HG03097 (cell line): Measurements from ENCODE around the gene GCDH.
"Not testable (repeated sequence)": the region's sequence is repeated elsewhere in the genome, so short reads cannot be mapped to it uniquely, and the experiment has no call there.

Experiments
- ATAC-seq: cut with Tn5 transposase; IDR thresholded peaks from one replicate; pipeline ENCODE4 v1.9.1; 2021; ENCODE audit not compliant: unreplicated experiment, low FRiP score

The GCDH gene

GRCh38 chr19:12872255-12872654 lies 18.7 kb upstream of the GCDH start:
- no peak for ATAC-seq

- no peak for ATAC-seq
Measured at GRCh38 chr19:12872941-12873890, 17.7 kb upstream of the GCDH start.

GRCh38 chr19:12873891-12874745 lies 16.8 kb upstream of the GCDH start:
- no peak for ATAC-seq

- no peak for ATAC-seq
Measured at GRCh38 chr19:12875086-12875485, 15.9 kb upstream of the GCDH start.

GRCh38 chr19:12880551-12881171 lies 10.3 kb upstream of the GCDH start:
- peak; percentile 9 for ATAC-seq

- peak; percentile 75 for ATAC-seq
Measured at GRCh38 chr19:12881172-12881808, 9.7 kb upstream of the GCDH start, which contains the start of gene DNASE2. DNASE2 (minus strand) TSS chr19:12881449; CDS start chr19:12881375, 74 bp downstream.

- no peak for ATAC-seq
Measured at GRCh38 chr19:12882589-12882988, 8.4 kb upstream of the GCDH start.

GRCh38 chr19:12884202-12884601 lies 6.8 kb upstream of the GCDH start:
- ATAC-seq = no peak

GRCh38 chr19:12884627-12884925 lies 6.4 kb upstream of the GCDH start:
- ATAC-seq = no peak

- ATAC-seq = no peak
Measured at GRCh38 chr19:12884926-12885748, 5.8 kb upstream of the GCDH start.

- ATAC-seq = no peak
Measured at GRCh38 chr19:12885749-12886650, 5.0 kb upstream of the GCDH start.

GRCh38 chr19:12886651-12886968 lies 4.3 kb upstream of the GCDH start:
- no peak for ATAC-seq

GRCh38 chr19:12886969-12887747 lies 3.8 kb upstream of the GCDH start, which contains the start of gene KLF1:
KLF1 (minus strand) TSS chr19:12887201; CDS start chr19:12887140, 61 bp downstream.
- ATAC-seq = no peak

- ATAC-seq = no peak
Measured at GRCh38 chr19:12888006-12888603, 2.9 kb upstream of the GCDH start.

GRCh38 chr19:12890299-12890786 lies 617 bp upstream of the GCDH start:
- ATAC-seq = not testable (repeated sequence)

GRCh38 chr19:12891553-12892021 lies 627 bp downstream of the GCDH start:
- no peak for ATAC-seq

GRCh38 chr19:12893582-12893981 lies 2.6 kb downstream of the GCDH start:
- no peak for ATAC-seq
